GM18499 (cell line): ENCODE results near the gene WASL.
"Not testable (repeated sequence)": the region's sequence is repeated elsewhere in the genome, so short reads cannot be mapped to it uniquely, and the experiment has no call there.

Source experiments
- ATAC-seq: cut with Tn5 transposase; IDR thresholded peaks from one replicate; pipeline ENCODE4 v1.9.1; 2021; ENCODE audit warnings: moderate number of reproducible peaks; ENCODE audit not compliant: insufficient read depth, unreplicated experiment

WASL gene

DNA sequence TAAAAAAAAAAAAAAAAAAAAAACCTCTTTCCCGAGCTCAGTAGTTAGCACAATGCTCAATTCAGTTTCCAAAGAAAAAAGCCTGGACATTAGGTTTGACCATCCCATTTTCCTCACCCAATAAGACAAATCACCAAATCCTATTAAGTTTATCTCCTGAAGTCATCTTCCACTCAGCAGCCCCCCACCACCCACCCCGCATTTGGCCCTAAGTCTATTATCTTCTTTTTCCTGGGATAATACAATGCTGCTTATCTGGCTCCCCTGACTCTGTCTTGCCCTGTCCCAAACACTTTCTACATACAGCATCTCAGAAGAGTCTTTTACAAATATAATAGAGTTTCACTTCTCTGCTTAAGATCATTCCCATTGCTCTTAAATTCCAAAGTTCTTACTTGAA lies 110.9 kb downstream of the WASL start:
- ATAC-seq, result no peak

DNA sequence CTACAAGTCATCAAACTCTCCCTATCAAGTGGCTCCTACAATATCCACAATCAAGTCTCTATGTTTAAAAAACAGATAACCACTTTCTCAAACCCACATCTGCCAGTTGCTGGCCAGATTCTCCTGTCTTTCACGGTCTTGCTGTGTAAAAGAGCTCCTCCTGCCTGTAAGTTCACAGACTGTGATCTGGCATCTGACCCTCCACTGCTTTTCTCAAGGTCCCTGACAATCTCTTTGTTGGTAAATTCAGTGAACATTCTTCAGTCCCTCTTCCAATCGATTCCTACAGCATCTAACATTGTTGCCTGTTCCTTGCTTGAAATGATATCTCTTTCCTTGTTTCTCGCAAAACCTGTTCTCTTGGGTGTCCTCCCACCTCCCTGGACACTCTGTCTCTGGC lies 111.6 kb downstream of the WASL start:
- no peak for ATAC-seq

DNA sequence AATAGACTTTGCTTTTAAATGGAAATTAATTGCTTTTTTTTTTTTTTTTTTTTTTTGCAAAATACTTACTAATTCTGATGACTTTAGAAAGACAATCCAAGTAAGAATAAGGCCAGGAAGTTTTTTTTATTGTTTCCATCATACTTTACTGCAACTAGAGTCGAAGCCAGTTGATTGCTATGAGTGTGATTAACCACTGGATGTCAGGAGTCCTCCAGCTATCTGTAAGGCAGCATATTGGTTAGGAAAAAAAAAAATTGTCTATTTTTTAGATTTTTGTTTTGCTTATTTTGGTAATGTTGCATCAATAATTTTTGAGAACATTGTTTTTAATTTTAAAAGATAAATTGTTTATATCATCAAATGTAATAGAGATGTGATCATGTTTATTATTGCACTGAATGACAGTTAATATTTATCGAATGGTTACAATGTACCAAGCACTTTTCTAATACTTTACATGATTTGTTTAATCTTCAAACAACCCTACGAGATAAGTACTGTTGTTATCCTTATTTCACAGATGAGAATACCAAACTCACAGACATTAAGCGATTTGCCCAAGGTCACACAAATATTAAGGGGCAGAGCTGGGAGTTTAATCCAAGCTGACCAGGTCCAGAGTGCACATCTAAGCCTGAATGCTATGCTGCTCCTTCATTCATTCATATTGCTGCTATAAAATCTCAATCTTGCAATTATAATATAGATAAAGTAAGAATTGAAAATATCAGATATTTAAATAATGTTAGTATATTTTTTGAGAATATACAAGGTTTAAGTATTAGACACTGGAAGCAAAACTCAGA lies 113.0 kb downstream of the WASL start:
- ATAC-seq, result no peak

DNA sequence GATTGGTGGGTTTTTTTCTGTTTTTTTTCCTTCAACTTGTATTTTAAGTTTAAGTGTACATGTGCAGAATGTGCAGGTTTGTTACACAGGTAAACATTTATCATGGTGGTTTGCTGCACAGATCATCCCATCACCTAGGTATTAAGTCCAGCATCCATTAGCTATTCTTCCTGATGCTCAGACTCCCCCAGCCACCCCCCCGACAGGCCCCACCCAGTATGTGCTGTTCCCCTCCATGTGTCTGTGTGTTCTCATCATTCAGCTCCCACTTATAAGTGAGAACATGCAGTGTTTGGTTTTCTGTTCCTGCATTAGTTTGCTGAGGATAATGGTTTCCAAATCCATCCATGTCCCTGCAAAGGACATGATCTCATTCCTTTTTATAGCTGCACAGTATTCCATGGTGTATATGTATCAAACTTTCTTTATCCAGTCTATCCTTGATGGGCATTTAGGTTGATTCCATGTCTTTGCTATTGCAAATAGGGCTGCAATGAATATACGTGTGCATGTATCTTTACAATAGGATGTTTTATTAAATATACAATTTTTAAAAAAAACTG lies 114.7 kb downstream of the WASL start:
- not testable (repeated sequence) for ATAC-seq

DNA sequence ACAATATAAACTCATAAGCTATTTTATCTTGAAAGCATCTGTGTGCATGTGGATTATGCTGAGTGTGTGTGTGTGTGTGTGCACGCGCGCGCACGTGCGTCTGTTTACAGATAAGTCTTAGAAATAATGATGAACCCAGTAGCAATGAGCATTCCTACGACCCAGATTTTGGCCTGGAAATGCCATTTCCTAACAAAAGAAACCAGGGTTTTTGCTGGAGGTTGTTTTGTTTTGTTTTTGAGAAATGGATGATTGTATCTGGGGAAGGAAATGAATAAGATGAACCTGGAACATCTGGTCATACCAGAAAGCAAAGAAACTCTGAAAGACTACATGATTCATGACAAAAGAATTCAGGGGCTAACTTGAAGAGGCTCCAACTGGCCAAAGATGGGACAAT lies 115.2 kb downstream of the WASL start:
- ATAC-seq, result no peak

DNA sequence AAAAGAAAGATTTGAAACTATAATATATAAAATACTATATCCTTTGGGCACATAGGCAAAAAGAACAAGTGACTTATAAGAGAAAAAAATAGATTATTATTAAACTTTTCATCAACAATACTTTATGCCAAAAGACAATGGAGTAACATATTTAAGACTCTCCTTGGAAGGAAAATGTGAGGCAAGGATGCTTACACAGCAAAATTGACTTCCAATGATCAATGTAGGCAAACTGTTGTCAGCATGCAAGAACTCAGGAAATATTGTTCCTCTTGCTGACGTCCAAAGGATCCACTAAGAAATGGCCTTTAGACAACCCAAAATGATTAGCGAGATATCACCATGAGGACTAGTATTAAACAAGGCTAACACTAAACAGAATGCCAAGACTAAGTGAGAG lies 116.0 kb downstream of the WASL start:
- no peak for ATAC-seq
